Activated CD4-positive, CD25-positive, alpha-beta regulatory T cell treated with anti-CD3 and anti-CD28 coated beads, Interleukin-2, amount 50 U/mL, for 72 hours (primary cell): ENCODE data around the gene DESI1.
A peak's percentile ranks its signal among the peaks of the same experiment; 100 is the strongest.
"Not testable (repeated sequence)": the region's sequence is repeated elsewhere in the genome, so short reads cannot be mapped to it uniquely, and the experiment has no call there.

Source experiments
- DNase-seq: peaks from one replicate; pipeline ENCODE4 v3.0.0; 2021

Gene DESI1

GRCh38 chr22:41631615-41632014, 10.8 kb upstream of the DESI1 start:
- DNase-seq = not testable (repeated sequence)

- DNase-seq = not testable (repeated sequence)
These were observed 10.3 kb upstream of the DESI1 start for GRCh38 chr22:41631115-41631514.

DNA sequence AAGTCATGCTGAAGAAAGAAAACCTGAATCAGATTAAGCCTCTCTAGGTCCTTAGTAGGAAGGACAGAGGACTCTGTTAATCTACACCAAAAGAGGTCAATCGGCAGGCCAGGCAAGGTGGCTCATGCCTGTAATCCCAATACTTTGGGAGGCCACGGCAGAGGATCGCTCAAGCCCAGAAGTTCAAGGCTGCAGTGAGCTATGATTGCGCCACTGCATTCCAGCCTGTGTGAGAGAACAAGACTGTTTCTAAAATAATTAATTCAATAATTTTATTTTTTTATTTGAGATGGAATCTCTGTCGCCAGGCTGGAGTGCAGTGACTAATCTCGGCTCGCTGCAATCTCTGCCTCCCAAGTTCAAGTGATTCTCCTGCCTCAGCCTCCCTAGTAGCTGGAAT, 4.7 kb upstream of the DESI1 start:
- no peak for DNase-seq

DNA sequence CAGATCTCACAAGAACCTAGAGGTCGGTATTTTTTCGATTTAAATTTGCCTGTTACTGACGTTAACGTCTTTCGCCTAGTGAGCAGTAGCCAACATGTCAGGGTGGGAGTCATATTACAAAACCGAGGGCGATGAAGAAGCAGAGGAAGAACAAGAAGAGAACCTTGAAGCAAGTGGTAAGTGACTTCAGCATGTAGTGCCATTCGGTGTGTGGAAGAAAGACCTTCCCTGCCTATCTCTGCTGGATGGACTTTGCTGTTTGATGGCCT, 1.0 kb upstream of the DESI1 start:
- DNase-seq = no peak

DNA sequence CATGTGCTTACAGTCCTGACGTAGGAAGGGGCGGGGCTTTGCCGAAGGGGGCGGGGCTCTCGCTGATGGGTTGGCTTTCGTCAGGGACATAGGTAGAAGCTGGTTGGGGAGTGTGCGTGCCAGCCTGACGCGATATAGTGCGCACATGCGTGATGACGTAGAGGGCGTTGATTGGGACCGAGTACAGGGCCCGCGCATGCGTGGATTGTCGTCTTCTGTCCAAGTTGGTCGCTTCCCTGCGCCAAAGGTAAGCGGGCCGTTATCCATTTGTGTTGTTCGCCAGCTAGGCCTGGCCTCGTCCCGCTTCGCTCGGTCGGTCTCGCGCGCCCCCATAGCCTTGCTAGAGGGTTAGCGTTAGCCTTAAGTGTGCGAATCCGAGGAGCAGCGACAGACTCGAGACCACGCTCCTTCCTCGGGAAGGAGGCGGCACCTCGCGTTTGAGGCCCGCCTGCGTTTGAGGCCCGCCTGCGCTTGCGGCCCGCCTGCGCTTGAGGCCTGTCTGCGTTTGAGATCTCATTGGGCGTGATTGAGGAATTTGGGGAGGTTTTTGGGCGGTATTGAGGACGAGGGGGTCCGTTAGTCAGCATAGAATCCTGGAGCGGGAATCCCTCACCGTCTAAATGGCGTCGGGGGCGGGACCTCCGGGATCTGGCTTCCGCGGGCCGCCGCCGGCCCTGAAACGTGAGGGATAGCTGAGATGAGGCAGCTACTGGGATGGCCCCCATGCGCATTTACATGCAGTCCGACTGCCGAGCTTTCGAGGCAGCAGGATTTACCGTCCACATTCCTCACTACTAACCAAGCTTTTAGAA, 462 bp upstream of the DESI1 start, which contains the start of gene XRCC6:
Gene XRCC6 (plus strand): TSS at position 197 of the 812 bp plus-strand sequence. CDS start 710 bp downstream, outside the sequence.
- DNase-seq = peak; percentile 100

GRCh38 chr22:41619979-41620588, 759 bp downstream of the DESI1 start:
- DNase-seq = peak; percentile 60

- no peak for DNase-seq
These were observed 7.4 kb downstream of the DESI1 start for GRCh38 chr22:41613456-41613855.

GRCh38 chr22:41612603-41613306, 8.1 kb downstream of the DESI1 start:
- no peak for DNase-seq

GRCh38 chr22:41608386-41608785, 12.5 kb downstream of the DESI1 start:
- DNase-seq = no peak

GRCh38 chr22:41603873-41604332, 16.9 kb downstream of the DESI1 start:
- DNase-seq = peak; percentile 61

DNA sequence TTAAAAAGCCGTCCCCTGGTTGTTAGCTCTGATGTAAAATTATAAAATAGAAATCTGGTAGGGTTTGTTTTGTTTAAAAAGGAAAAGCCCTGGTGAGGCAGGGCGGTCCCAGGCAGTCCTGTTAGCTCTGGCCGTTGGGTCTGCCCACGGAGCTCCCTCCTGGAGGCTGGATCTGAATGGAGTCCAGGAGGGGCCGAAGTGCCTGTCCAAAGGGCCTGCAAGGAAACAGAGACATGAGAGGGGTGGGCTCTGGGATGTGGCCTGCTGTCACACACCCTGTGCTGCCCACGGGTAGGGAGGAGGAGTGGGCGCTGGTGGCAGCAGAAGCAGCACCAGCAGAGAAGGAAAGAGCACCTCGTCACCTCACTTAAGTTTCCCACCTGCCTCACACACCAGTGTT, 19.9 kb downstream of the DESI1 start:
- no peak for DNase-seq

DNA sequence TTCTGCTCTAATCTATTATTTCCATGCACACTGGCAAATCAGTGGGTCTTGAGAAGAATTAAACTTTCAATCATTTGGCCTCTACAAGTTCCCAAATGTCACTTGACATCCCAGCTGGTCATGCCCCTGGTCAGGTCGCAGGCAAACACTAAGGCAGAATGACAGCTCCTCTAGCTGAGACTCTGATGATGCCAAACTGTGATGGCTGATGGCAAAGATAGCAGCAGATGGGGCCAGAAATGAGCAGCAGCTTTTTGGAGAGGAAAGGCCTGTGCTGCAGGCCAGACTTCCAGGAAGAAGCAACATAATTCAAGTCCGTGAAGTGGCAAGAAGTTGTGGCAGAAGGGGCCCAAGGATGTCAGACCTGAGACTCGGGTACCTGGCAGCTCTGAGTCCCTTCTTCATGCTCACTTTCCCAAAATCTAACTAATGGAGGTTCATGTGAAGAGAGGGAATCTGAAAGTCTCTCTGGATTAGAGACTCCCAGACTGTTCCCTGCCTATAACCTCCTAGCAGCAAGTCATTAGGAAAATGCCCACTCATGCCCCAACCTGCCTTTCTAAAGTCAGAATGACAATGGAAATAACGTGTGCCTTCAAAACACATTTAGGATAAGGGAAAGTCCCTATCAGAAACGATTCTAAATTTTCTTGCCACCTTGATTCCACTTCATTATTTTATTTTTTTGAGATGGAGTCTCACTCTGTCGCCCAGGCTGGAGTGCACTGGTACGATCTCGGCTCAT, 21.8 kb downstream of the DESI1 start:
- no peak for DNase-seq

GRCh38 chr22:41598081-41598480, 22.8 kb downstream of the DESI1 start:
- no peak for DNase-seq

DNA sequence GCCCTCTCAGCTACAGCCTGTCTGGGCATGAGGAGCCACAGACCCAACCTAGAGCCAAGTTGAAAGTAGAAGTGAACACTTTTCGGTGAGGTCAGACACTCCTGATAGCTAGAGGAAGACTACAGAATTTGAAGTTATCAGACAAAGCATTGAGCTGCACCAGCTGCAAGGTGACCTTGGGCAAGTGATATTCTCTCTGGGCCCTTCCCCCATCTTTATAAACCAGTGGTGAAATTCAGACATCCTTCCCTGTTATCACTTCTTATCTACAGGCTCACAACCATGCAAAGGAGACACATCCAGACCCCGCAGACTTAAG, 23.2 kb downstream of the DESI1 start:
- DNase-seq = no peak

DNA sequence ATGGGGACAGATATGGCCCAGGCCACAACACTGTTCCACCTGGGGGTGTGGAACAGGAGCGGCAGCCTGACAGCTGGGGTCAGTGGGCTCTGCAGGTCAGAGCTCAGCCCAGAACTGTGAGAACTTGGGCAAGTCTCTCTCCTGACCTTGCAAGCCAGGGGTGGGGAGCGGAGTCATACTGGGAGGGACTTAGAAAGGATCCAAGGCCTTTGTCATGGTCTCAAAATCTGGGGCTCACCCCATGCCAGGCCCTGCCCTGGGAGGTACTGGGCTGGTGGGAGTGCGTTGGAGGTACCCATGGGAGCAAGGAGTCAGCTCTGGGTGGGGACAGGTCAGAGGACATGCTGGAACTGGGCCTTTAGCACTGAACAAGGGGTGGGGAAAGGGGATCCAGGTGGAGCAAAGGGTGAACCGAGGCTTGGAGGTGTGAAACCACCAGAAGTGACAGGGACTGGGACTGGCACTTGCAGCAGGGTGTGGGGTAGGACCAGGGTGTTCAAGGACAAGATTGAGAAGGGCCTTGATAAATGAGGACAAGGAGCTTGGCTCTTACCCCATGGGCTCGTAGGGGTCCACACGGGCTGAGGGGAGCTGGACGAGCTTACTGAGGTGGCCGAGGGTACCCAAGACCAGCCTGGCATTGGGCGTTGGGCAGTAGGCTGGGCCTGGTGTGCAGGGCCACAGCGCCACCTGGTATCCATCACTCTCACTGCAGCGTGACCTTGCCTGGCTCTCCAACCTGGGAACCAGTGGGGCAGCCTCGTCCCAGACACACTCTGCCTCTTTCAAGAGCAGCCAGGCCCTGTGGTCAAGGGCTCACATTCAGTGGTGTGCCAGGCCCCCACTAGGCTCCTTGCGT, 23.8 kb downstream of the DESI1 start:
- no peak for DNase-seq

GRCh38 chr22:41595703-41596102, 25.1 kb downstream of the DESI1 start:
- DNase-seq = no peak

DNA sequence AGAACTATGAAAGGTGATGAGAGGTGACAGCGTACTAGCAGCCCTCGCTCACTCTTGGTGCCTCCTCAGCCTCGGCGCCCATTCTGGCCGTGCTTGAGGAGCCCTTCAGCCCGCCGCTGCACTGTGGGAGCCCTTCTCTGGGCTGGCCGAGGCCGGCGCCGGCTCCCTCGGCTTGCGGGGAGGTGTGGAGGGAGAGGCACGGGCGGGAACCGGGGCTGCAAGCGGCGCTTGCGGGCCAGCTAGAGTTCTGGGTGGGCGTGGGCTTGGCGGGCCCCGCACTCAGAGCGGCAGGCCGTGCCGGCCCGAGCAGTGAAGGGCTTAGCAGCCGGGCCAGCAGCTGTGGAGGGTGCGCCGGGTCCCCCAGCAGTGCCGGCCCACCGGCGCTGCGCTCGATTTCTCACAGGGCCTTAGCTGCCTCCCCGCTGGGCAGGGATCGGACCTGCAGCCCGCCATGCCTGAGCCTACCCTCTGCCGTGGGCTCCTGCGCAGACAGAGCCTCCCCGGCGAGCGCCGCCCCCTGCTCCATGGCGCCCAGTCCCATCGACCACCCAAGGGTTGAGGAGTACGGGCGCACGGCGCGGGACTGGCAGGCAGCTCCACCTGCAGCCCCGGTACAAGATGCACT, 27.4 kb downstream of the DESI1 start:
- DNase-seq = not testable (repeated sequence)

- DNase-seq = peak; percentile 100
These were observed 31.2 kb downstream of the DESI1 start, which contains the start of gene PMM1 for GRCh38 chr22:41589391-41590241. PMM1 (minus strand) TSS chr22:41589840; CDS start chr22:41589805, 35 bp downstream.

DNA sequence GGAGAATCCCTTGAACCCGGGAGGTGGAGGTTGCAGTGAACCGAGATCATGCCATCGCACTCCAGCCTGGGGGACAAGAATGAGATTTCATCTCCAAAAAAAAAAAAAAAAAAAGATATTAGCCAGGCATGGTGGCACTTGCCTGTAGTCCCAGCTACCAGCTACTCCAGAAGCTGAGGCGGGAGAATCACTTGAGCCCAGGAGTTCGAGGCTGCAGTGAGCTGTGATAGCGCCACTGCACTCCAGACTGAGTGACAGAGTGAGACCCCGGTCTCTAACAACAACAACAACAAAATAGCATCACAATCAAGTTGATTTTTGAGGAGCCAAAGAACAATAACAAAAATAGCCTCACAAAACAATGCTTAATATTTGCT, 33.5 kb downstream of the DESI1 start:
- no peak for DNase-seq

DNA sequence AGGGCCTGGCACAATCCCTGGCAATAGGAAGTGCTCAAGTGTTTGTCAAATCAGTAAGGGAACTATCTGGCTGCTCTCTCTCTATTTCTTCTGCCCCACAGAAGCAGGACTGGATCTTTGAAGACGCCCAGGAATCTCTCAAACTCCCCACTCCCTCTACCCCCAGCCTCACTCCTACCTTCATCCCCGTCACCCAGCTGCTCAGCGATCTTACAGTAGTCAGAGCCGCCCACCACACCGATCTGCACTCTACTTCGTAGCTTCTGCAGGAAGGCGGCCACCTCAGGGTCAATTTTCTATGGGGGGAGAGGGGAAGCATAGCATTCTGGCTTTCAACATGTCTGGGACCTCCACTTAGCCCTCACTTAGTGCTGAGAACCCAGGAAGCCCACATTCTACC, 34.9 kb downstream of the DESI1 start:
- DNase-seq = no peak

DNA sequence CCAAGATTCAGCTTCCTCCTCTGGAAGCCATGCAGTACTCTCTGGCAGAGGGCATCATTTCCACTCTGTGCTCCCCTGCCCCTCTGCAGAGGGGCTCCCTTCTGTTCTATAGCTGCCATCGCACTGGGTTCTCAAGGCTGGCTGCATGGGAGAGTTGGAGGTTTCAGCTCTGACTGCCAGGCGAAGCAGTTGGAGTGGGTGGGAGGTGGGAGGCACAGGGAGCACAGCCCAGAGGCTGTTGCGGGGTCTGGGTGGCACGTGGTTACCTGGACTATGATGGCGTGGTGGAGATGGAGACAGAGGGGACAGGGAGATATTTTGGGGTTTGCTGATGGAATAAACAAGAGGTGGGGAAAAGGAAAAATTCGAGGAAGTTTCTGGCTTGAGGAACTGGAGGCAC, 36.0 kb downstream of the DESI1 start:
- DNase-seq = no peak
